GM23338 (cell line): Measurements from ENCODE around the gene FAM9C. TPM values are rescaled to one million over a fixed set of nuclear protein-coding genes. Genes with fewer than 3 reads are reported as not detected.

Experiments used
- ATAC-seq: fragments of 200-7000 bp; cut with Tn5 transposase; 3 replicates; pipeline ENCODE4 v1.9.1; 2020
- DNase-seq: peaks from one replicate; pipeline ENCODE4 v3.0.0-alpha.2; 2015; ENCODE audit warnings: low spot score
- H2AFZ ChIP-seq: fragments of 200-600 bp; sonication (generic); 2 replicates; pipeline ENCODE4 v1.8.0; 2016; ENCODE audit warnings: antibody characterized with exemption, mild to moderate bottlenecking, moderate library complexity
- H3F3A ChIP-seq: fragments of 200-600 bp; sonication (generic); replicated peaks from 2 replicates; pipeline ENCODE4 v1.8.0; 2017; ENCODE audit warnings: antibody characterized with exemption, mixed run types, low read depth
- H3K27ac ChIP-seq: fragments of 200-600 bp; sonication (generic); 2 replicates; pipeline ENCODE4 v1.6.1; 2016; ENCODE audit warnings: low read depth
- H3K27me3 ChIP-seq: fragments of 200-600 bp; sonication (generic); 2 replicates; pipeline ENCODE4 v1.8.0; 2016; ENCODE audit warnings: mild to moderate bottlenecking, mixed run types, moderate library complexity; ENCODE audit not compliant: insufficient read depth
- H3K36me3 ChIP-seq: fragments of 200-600 bp; sonication (generic); 2 replicates; pipeline ENCODE4 v1.8.0; 2016; ENCODE audit warnings: mild to moderate bottlenecking; ENCODE audit not compliant: insufficient read depth
- H3K4me1 ChIP-seq: fragments of 200-600 bp; sonication (generic); 2 replicates; pipeline ENCODE4 v1.8.0; 2016; ENCODE audit warnings: mild to moderate bottlenecking, moderate library complexity; ENCODE audit not compliant: insufficient read depth
- H3K4me2 ChIP-seq: fragments of 200-600 bp; sonication (generic); 2 replicates; pipeline ENCODE4 v1.7.1; 2017; ENCODE audit warnings: mixed run types
- H3K4me3 ChIP-seq: fragments of 200-600 bp; sonication (generic); 2 replicates; pipeline ENCODE4 v1.6.1; 2016; ENCODE audit warnings: mixed run types
- H3K79me2 ChIP-seq: fragments of 200-600 bp; sonication (generic); replicated peaks from 2 replicates; pipeline ENCODE4 v1.8.0; 2017; ENCODE audit warnings: mild to moderate bottlenecking; ENCODE audit not compliant: insufficient read depth
- H3K9me2 ChIP-seq: fragments of 200-600 bp; sonication (generic); 2 replicates; pipeline ENCODE4 v1.8.0; 2017; ENCODE audit not compliant: insufficient read depth
- H4K20me1 ChIP-seq: fragments of 200-600 bp; sonication (generic); replicated peaks from 2 replicates; pipeline ENCODE4 v1.8.0; 2017; ENCODE audit warnings: mild to moderate bottlenecking; ENCODE audit not compliant: insufficient read depth
- H3K27ac Mint-ChIP-seq: 2 replicates; pipeline ENCODE4 v1.8.0; 2020; ENCODE audit warnings: inconsistent platforms, mild to moderate bottlenecking, moderate library complexity, mixed read lengths
- H3K27me3 Mint-ChIP-seq: 3 replicates; pipeline ENCODE4 v1.8.0; 2022; ENCODE audit warnings: low read depth, mild to moderate bottlenecking, moderate library complexity, mixed read lengths, inconsistent platforms; ENCODE audit not compliant: insufficient read depth, poor library complexity
- H3K36me3 Mint-ChIP-seq: 3 replicates; pipeline ENCODE4 v1.8.0; 2021; ENCODE audit warnings: low read depth, mild to moderate bottlenecking, inconsistent platforms, moderate library complexity, mixed read lengths
- H3K4me1 Mint-ChIP-seq: 3 replicates; pipeline ENCODE4 v1.8.0; 2020; ENCODE audit warnings: mild to moderate bottlenecking, inconsistent platforms, mixed read lengths
- H3K4me3 Mint-ChIP-seq: 3 replicates; pipeline ENCODE4 v1.8.0; 2021; ENCODE audit warnings: moderate library complexity, mild to moderate bottlenecking, inconsistent platforms, mixed read lengths
- H3K9me3 Mint-ChIP-seq: 3 replicates; pipeline ENCODE4 v1.8.0; 2020; ENCODE audit warnings: moderate library complexity, mild to moderate bottlenecking, inconsistent platforms, mixed read lengths
- CREB1 ChIP-seq: fragments of 250-450 bp; sonication (Bioruptor Pico); IDR thresholded peaks from 2 replicates; pipeline ENCODE4 v1.5.0; 2020; ENCODE audit warnings: low read depth, mild to moderate bottlenecking, moderate library complexity
- EZH2 ChIP-seq: fragments of 200-600 bp; sonication (generic); IDR thresholded peaks from one replicate; pipeline ENCODE4 v1.8.0; 2017; ENCODE audit warnings: antibody characterized with exemption, mild to moderate bottlenecking, low read depth; ENCODE audit not compliant: unreplicated experiment
- EZH2phosphoT487 ChIP-seq: fragments of 200-600 bp; sonication (generic); IDR thresholded peaks from one replicate; pipeline ENCODE4 v1.8.1; 2018; ENCODE audit warnings: antibody characterized with exemption; ENCODE audit not compliant: unreplicated experiment
- JUNB ChIP-seq: IDR thresholded peaks from one replicate; pipeline ENCODE4 v1.6.1; 2016; ENCODE audit warnings: antibody characterized with exemption; ENCODE audit not compliant: unreplicated experiment
- NANOG ChIP-seq: IDR thresholded peaks from 2 replicates; pipeline ENCODE4 v1.6.1; 2016; ENCODE audit warnings: antibody characterized with exemption, borderline replicate concordance
- POLR2AphosphoS5 ChIP-seq: IDR thresholded peaks from 2 replicates; pipeline ENCODE4 v1.6.1; 2016; ENCODE audit warnings: antibody characterized with exemption, low read depth
- STAT1 ChIP-seq: IDR thresholded peaks from one replicate; pipeline ENCODE4 v1.6.1; 2016; ENCODE audit warnings: antibody characterized with exemption; ENCODE audit not compliant: unreplicated experiment
- ZNF114 ChIP-seq: fragments of 250-450 bp; sonication (Bioruptor Pico); IDR thresholded peaks from 2 replicates; pipeline ENCODE4 v1.5.0; 2020; ENCODE audit warnings: mild to moderate bottlenecking, moderate library complexity
- ZNF331 ChIP-seq: fragments of 250-450 bp; sonication (Bioruptor Pico); IDR thresholded peaks from 2 replicates; pipeline ENCODE4 v1.5.0; 2020; ENCODE audit warnings: low read depth, mild to moderate bottlenecking, moderate library complexity
- polyA plus RNA-seq: library from polyadenylated mRNA; unstranded; fragments of >200 nt; fragmentation: Nextera tagmentation; extraction: Ambion mirVana; gene quantifications from 2 replicates; pipeline ENCODE4 v1.2.1, GENCODE V29; 2016
- total RNA-seq: library from RNA; depleted of rRNA; stranded (reverse); fragments of >200 nt; shearing (Covaris generic); gene quantifications from 2 replicates; pipeline ENCODE4 v1.2.3, GENCODE V29; 2014
- TF ChIP-seq, protein P1 (sequence below): IDR thresholded peaks from 2 replicates; pipeline ENCODE4 v1.6.1; 2016; ENCODE audit warnings: antibody characterized with exemption
- TF ChIP-seq, protein P2 (sequence below): IDR thresholded peaks from one replicate; pipeline ENCODE4 v1.6.1; 2018; ENCODE audit warnings: antibody characterized with exemption; ENCODE audit not compliant: unreplicated experiment
- TF ChIP-seq, protein P3 (sequence below), 2 experiments: fragments of 200-600 bp in 1 of 2; sonication (generic) in 1 of 2; conservative IDR thresholded peaks; 2 replicates each; pipeline versions ENCODE4 v1.5.1 to v1.6.1; 2016 to 2017; ENCODE audit warnings: antibody characterized with exemption in 2 of 2, low read depth in 2 of 2, mild to moderate bottlenecking in 2 of 2, moderate library complexity in 1 of 2
- TF ChIP-seq, protein P4 (sequence below): fragments of 250-450 bp; sonication (Bioruptor Pico); IDR thresholded peaks from 2 replicates; pipeline ENCODE4 v1.5.0; 2020; ENCODE audit warnings: mild to moderate bottlenecking, moderate library complexity

Gene FAM9C
- total and polyA plus RNA-seq, 2 experiments from 2014 or later = 0.08 TPM; not detected in 1

DNA sequence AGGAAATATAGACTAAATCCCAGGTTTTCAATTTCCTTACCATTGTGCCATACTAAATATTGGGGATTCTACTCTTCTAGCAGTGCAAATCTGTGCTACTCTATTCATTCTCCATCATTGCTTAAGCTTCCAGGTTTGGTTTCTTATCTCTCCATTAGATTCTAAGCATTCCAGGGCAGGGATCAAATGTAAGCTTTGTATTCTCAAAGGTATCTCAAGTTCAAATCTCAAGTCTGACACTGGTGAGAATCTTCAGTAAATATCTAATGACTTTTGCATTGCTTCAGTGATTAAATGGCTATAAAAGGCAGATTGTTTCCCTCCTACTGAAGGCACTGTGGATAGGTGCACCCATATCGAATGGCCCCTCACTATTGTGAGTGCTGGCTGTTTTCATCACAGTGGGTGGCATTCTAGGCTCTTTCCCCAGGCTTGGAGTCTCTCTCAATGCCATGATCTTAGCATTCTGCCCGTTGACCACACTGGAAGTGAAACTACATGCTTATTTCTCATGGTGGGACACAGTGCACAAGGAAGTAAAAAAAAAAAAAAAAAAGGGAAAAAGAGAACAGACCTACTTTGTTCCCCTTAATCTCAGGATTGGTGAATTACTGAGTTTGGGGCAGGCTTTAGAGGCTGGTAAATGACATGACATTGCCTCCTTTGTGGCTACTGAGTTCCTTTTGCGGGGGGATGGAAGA, 28.7 kb downstream of the FAM9C start:
- H2AFZ ChIP-seq = no peak overlapping the region
- no peak overlapping the region for H3K27ac Mint-ChIP-seq
- no peaks in the 10 kb centered on the region for H3K36me3 Mint-ChIP-seq
- TF ChIP-seq JUNB (no peak), CREB1 (CRISPR knock-in tag) (no peak), ZNF114 (CRISPR knock-in tag) (no peak), NANOG (no peak), ZNF331 (CRISPR knock-in tag) (no peak), STAT1 (no peak), EZH2phosphoT487 (no peak), POLR2AphosphoS5 (no peak), EZH2 (no peak)
- TF ChIP-seq, protein P1, sequence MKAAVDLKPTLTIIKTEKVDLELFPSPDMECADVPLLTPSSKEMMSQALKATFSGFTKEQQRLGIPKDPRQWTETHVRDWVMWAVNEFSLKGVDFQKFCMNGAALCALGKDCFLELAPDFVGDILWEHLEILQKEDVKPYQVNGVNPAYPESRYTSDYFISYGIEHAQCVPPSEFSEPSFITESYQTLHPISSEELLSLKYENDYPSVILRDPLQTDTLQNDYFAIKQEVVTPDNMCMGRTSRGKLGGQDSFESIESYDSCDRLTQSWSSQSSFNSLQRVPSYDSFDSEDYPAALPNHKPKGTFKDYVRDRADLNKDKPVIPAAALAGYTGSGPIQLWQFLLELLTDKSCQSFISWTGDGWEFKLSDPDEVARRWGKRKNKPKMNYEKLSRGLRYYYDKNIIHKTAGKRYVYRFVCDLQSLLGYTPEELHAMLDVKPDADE = no peak
- TF ChIP-seq, protein P2, sequence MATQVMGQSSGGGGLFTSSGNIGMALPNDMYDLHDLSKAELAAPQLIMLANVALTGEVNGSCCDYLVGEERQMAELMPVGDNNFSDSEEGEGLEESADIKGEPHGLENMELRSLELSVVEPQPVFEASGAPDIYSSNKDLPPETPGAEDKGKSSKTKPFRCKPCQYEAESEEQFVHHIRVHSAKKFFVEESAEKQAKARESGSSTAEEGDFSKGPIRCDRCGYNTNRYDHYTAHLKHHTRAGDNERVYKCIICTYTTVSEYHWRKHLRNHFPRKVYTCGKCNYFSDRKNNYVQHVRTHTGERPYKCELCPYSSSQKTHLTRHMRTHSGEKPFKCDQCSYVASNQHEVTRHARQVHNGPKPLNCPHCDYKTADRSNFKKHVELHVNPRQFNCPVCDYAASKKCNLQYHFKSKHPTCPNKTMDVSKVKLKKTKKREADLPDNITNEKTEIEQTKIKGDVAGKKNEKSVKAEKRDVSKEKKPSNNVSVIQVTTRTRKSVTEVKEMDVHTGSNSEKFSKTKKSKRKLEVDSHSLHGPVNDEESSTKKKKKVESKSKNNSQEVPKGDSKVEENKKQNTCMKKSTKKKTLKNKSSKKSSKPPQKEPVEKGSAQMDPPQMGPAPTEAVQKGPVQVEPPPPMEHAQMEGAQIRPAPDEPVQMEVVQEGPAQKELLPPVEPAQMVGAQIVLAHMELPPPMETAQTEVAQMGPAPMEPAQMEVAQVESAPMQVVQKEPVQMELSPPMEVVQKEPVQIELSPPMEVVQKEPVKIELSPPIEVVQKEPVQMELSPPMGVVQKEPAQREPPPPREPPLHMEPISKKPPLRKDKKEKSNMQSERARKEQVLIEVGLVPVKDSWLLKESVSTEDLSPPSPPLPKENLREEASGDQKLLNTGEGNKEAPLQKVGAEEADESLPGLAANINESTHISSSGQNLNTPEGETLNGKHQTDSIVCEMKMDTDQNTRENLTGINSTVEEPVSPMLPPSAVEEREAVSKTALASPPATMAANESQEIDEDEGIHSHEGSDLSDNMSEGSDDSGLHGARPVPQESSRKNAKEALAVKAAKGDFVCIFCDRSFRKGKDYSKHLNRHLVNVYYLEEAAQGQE = no peak
- TF ChIP-seq, protein P3, sequence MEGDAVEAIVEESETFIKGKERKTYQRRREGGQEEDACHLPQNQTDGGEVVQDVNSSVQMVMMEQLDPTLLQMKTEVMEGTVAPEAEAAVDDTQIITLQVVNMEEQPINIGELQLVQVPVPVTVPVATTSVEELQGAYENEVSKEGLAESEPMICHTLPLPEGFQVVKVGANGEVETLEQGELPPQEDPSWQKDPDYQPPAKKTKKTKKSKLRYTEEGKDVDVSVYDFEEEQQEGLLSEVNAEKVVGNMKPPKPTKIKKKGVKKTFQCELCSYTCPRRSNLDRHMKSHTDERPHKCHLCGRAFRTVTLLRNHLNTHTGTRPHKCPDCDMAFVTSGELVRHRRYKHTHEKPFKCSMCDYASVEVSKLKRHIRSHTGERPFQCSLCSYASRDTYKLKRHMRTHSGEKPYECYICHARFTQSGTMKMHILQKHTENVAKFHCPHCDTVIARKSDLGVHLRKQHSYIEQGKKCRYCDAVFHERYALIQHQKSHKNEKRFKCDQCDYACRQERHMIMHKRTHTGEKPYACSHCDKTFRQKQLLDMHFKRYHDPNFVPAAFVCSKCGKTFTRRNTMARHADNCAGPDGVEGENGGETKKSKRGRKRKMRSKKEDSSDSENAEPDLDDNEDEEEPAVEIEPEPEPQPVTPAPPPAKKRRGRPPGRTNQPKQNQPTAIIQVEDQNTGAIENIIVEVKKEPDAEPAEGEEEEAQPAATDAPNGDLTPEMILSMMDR (conservative IDR thresholded peaks at IDR 0.05; ENCODE audit: low read depth in 2 of 2) = no peak
- TF ChIP-seq, protein P4, sequence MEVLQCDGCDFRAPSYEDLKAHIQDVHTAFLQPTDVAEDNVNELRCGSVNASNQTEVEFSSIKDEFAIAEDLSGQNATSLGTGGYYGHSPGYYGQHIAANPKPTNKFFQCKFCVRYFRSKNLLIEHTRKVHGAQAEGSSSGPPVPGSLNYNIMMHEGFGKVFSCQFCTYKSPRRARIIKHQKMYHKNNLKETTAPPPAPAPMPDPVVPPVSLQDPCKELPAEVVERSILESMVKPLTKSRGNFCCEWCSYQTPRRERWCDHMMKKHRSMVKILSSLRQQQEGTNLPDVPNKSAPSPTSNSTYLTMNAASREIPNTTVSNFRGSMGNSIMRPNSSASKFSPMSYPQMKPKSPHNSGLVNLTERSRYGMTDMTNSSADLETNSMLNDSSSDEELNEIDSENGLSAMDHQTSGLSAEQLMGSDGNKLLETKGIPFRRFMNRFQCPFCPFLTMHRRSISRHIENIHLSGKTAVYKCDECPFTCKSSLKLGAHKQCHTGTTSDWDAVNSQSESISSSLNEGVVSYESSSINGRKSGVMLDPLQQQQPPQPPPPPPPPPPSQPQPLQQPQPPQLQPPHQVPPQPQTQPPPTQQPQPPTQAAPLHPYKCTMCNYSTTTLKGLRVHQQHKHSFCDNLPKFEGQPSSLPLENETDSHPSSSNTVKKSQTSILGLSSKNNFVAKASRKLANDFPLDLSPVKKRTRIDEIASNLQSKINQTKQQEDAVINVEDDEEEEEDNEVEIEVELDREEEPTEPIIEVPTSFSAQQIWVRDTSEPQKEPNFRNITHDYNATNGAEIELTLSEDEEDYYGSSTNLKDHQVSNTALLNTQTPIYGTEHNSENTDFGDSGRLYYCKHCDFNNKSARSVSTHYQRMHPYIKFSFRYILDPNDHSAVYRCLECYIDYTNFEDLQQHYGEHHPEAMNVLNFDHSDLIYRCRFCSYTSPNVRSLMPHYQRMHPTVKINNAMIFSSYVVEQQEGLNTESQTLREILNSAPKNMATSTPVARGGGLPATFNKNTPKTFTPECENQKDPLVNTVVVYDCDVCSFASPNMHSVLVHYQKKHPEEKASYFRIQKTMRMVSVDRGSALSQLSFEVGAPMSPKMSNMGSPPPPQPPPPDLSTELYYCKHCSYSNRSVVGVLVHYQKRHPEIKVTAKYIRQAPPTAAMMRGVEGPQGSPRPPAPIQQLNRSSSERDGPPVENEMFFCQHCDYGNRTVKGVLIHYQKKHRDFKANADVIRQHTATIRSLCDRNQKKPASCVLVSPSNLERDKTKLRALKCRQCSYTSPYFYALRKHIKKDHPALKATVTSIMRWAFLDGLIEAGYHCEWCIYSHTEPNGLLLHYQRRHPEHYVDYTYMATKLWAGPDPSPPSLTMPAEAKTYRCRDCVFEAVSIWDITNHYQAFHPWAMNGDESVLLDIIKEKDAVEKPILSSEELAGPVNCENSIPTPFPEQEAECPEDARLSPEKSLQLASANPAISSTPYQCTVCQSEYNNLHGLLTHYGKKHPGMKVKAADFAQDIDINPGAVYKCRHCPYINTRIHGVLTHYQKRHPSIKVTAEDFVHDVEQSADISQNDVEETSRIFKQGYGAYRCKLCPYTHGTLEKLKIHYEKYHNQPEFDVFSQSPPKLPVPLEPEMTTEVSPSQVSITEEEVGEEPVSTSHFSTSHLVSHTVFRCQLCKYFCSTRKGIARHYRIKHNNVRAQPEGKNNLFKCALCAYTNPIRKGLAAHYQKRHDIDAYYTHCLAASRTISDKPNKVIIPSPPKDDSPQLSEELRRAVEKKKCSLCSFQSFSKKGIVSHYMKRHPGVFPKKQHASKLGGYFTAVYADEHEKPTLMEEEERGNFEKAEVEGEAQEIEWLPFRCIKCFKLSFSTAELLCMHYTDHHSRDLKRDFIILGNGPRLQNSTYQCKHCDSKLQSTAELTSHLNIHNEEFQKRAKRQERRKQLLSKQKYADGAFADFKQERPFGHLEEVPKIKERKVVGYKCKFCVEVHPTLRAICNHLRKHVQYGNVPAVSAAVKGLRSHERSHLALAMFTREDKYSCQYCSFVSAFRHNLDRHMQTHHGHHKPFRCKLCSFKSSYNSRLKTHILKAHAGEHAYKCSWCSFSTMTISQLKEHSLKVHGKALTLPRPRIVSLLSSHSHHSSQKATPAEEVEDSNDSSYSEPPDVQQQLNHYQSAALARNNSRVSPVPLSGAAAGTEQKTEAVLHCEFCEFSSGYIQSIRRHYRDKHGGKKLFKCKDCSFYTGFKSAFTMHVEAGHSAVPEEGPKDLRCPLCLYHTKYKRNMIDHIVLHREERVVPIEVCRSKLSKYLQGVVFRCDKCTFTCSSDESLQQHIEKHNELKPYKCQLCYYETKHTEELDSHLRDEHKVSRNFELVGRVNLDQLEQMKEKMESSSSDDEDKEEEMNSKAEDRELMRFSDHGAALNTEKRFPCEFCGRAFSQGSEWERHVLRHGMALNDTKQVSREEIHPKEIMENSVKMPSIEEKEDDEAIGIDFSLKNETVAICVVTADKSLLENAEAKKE (CRISPR knock-in tag) = no peak
- no peaks in the 10 kb centered on the region for H3K9me3 Mint-ChIP-seq
- H3K4me1 Mint-ChIP-seq = peaks cover 23% of the 10 kb centered on the region
- no peaks in the 10 kb centered on the region for H3F3A ChIP-seq
- H3K4me3 Mint-ChIP-seq = no peak overlapping the region
- no peak overlapping the region for H3K4me2 ChIP-seq
- H4K20me1 ChIP-seq = no peaks in the 10 kb centered on the region
- no peak overlapping the region for H3K4me3 ChIP-seq
- H3K27me3 Mint-ChIP-seq = peaks cover 2% of the 10 kb centered on the region
- peaks cover 11% of the 10 kb centered on the region for H3K4me1 ChIP-seq
- no peaks in the 10 kb centered on the region for H3K9me2 ChIP-seq
- ATAC-seq (no peak), DNase-seq (no peak)
- H3K79me2 ChIP-seq = no peaks in the 10 kb centered on the region
- no peaks in the 10 kb centered on the region for H3K36me3 ChIP-seq
- no peak overlapping the region for H3K27ac ChIP-seq
- H3K27me3 ChIP-seq = no peaks in the 10 kb centered on the region
